Fibroblast of skin of left biceps (primary cell): Measurements from ENCODE around the gene PPIF.
A peak's percentile ranks its signal among the peaks of the same experiment; 100 is the strongest.

ENCODE experiments used
- DNase-seq, 2 experiments: peaks; one replicate each; pipeline ENCODE4 v3.0.0-alpha.2; 2013; ENCODE audit warnings: low read depth in 2 of 2

Gene PPIF

GRCh38 chr10:79347226-79347893 is at the start of gene PPIF:
Gene PPIF (plus strand): TSS chr10:79347469. CDS start chr10:79347549, 80 bp downstream.
- DNase-seq = peak; percentile 76

- peak; percentile 56 to 58 for DNase-seq
These were observed 48.6 kb upstream of the PPIF start for GRCh38 chr10:79298403-79299244.

DNA sequence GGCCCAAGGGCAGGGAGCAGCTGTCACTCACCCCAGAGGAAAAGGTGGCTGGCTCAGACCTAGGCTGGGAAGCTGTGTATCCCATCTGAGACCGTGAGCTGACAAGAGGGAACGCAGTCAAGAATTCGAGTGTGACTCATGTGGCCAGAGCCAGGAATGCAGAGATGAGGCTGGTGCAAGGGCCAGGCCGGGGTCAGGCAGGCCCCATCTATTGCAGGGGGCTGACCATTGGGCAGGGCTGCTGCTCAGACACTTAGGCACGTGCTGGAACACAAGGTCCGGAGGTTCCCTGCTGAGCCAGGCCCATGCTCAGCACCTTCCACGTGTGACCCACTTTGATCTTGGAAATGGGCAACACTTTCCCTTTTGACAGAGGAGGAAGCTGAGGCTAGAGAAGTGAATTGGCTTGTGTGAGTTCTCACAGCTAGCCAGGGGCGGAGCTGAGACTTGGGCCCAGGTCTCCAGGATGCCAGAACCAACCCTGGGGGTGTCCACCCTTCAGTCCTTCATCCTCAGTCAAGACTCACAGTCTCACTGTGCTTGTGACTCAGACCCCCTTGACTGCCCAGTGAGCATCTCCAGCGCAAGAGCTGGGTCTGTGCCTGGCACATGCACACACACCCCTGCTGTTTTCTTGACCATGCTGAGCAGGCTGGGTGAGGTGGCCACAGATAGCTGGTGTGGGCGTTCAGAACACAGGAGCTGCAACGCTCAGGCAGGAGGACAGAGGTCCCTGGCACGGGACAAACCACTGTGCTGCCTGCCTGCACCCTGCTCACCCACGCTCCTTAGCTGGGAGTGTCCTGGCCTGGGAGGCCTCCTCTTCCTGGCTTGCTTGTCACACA is 47.6 kb upstream of the PPIF start:
- no peak for DNase-seq

- DNase-seq = no peak
These were observed 46.6 kb upstream of the PPIF start for GRCh38 chr10:79300711-79301110.

- DNase-seq = no peak
These were observed 45.3 kb upstream of the PPIF start for GRCh38 chr10:79301754-79302530.

DNA sequence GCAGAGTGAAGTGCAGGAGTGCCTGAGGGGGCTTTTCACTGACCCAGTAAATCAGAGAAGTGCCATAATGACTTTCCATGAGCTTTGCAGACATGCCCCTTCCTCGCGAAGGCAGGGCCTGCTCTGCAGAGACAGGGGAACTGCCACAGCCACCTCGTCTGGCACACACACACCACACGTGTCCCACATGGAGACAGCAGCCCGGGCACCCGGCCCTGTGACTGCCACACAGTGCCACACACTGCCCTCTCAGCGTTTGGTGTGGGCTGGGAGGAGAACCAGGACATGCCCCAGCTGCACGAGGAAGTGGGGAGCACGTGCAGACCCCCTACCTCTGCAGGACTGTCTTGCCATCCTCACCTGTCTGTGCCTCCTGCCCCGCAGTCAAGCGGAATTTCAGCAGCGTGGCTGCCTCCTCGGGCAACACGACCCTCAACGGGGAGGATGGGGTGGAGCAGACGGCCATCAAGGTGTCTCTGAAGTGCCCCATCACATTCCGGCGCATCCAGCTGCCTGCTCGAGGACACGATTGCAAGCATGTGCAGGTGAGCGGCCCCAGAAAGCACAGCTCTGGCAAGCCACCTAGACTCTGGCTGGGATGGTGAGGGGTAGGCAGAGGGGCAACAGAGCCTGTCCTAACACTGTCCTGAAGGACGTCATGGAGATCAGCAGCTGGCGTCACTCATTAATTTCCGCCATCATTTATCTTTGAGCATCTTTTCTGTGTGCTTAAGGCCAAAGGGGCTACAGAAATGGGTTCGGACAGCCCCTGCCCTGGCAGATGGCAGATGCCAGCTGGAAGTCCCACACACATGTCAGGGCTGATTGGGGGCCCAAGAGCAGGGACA is 43.4 kb upstream of the PPIF start:
- DNase-seq = no peak

DNA sequence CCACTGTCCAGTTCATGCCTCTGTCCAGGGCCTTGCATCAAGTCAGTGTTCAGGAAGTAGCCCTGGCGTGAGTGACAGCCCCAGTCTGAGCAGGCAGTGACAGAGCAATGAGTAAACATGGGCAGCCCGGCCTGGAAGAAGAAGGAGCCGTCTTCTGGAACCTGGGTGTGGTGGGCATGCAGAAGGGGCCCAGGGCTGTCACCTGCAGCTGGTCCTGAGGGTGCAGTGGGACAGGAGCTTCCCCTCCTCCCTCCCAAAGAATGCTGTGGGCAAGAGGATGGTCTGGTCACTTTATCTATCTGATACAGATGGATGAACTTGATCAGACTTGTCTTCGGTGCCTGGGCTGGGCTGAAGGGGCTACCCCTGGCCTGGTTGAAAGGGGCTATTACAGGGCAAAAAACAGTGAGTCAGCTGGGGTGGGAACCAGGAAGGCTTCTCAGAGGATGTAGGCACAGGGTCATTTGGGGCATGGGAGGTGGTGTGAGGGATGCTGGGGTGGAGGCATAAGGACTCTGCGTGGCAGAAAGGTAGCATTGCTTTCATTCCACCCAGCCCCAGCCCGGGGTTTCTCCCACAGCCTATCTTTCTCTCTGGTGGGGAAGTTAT is 42.7 kb upstream of the PPIF start:
- DNase-seq = no peak

DNA sequence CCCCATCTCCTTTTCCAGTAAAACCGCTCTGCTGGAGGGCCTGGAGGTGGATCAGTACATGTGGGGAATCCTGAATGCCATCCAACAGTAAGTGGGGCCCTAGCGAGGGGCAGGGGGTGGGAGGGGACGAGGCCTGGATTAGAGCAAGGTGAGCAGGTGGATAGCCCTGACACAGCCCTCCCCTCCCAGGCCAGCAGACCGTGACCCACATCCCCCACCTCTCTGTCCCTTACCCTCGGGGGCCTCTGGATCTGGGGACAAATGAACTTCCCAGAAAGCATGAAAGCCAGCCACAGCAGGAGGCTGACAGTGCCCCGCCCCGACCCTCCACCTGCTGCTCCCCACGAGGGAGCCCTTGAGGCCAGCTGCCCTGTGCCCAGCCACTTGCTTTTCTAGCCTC is 41.8 kb upstream of the PPIF start:
- no peak for DNase-seq

- DNase-seq = no peak
These were observed 41.3 kb upstream of the PPIF start for GRCh38 chr10:79305988-79306387.

DNA sequence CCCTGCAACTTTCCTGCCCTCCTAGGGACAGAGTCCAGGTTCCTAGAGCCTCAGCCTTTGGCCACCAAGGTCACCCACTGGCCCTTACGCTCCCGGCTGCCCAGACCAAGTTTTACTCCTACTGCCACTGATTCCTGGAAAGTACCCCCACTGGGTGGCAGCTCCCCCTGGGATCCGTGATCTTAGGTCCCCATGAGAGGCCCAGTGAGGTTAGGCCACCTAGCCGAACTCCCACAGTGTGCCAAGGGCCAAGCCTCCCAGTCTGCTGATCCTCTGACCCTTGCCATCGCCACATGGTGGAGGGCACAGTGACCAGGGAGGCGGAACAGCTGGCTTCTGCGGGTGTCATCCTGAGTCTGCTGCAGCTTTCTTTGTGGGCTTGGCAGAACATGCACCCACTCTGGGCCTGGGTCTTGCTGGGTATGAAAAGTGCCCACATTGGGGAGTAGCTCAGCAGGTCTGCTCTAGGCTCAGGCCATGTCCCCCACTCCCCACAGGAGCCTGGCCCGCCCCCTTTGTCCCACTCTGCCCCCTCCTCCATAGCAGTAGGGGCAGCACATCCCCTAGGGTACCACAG is 40.5 kb upstream of the PPIF start:
- no peak for DNase-seq

GRCh38 chr10:79308016-79308415 is 39.3 kb upstream of the PPIF start:
- no peak for DNase-seq

GRCh38 chr10:79308969-79309665 is 38.2 kb upstream of the PPIF start:
- no peak for DNase-seq

GRCh38 chr10:79310200-79310865 is 36.9 kb upstream of the PPIF start:
- DNase-seq = no peak

DNA sequence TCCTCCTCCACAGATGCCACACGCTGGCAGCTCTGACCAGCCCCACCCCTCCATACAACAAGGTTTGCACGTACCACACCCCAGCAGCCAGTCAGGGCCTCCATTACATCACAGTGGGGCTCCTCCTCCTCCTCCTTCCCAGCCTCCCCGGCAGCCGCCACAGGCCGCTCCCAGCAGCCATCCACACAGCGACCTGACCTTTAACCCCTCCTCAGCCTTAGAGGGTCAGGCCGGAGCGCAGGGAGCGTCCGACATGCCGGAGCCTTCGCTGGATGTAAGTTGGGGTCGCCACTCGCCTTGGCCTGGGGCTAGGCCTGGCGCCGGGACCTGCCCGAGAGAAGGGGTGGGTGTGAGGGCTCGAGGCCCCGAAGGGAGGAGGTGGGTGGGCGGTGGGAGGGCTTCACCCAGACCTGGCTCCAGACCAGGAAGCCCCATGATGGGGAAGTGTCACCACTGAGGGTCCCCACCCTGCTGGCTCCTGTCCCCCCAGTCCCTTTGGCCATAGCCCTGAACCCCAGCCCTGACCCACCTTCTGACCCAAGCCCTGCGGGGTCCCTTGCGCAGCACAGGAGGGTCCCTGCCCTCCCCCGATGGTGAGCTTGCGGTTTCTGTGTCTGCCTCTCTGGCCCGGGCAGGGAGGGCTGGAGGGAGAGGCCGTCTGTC is 36.2 kb upstream of the PPIF start:
- DNase-seq = no peak

GRCh38 chr10:79311581-79312407 is 35.5 kb upstream of the PPIF start:
- no peak for DNase-seq

DNA sequence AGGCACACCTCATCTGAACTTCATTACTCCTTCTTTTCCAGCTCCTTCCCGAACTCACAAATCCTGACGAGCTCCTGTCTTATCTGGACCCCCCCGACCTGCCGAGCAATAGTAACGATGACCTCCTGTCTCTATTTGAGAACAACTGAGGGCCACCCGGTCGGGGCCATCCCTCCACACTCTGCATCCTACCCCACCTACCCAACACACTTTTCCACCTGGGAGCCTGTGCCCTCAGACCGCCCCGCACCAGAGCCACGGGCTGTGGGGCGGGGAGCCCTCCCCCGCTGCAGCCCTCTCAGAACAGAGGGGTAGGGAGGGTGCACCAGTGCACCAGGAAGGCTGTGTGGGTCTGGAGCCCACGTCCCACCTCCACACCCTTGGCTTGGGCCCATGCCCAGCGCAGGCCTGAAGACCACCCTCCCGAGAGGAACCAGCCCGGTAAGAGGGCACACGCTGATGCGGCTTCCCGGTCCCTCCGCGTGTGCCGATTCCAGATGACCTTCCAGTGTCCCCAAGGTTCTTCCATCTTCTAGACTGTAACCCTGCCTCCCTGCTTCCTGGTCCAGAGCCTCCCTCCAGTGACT is 34.6 kb upstream of the PPIF start:
- no peak for DNase-seq

- DNase-seq = no peak
These were observed 33.9 kb upstream of the PPIF start for GRCh38 chr10:79313320-79313719.
